H9 (cell line): ENCODE data around the gene METTL26. TPM values are rescaled to one million over a fixed set of nuclear protein-coding genes. Genes with fewer than 3 reads are reported as not detected.

Experiments
- DNase-seq: peaks from one replicate; pipeline ENCODE4 v3.0.0-alpha.2; 2017
- H2AFZ ChIP-seq: one replicate; pipeline ENCODE4 v1.6.1; 2013; ENCODE audit warnings: mild to moderate bottlenecking, low read length, control low read depth, moderate library complexity
- H2AK5ac ChIP-seq: 2 replicates; pipeline ENCODE4 v1.6.1; 2013; ENCODE audit warnings: low read length, control low read depth, mixed read lengths; ENCODE audit not compliant: insufficient read length
- H2BK120ac ChIP-seq: one replicate; pipeline ENCODE4 v1.6.1; 2013; ENCODE audit warnings: low read depth, mild to moderate bottlenecking, low read length, control low read depth, inconsistent platforms; ENCODE audit not compliant: poor library complexity, severe bottlenecking
- H2BK12ac ChIP-seq: 2 replicates; pipeline ENCODE4 v1.6.1; 2013; ENCODE audit warnings: low read length, control low read depth, mixed read lengths, low read depth; ENCODE audit not compliant: insufficient read length
- H2BK15ac ChIP-seq: 2 replicates; pipeline ENCODE4 v1.6.1; 2013; ENCODE audit warnings: low read depth, low read length, control low read depth
- H2BK20ac ChIP-seq: one replicate; pipeline ENCODE4 v1.6.1; 2013; ENCODE audit warnings: low read depth, mild to moderate bottlenecking, low read length, control low read depth, inconsistent platforms; ENCODE audit not compliant: poor library complexity, severe bottlenecking
- H2BK5ac ChIP-seq: 2 replicates; pipeline ENCODE4 v1.6.1; 2013; ENCODE audit warnings: low read length, control low read depth, mixed read lengths; ENCODE audit not compliant: insufficient read length
- H3K14ac ChIP-seq: 2 replicates; pipeline ENCODE4 v1.6.1; 2013; ENCODE audit warnings: low read length, control low read depth; ENCODE audit not compliant: insufficient read depth
- H3K18ac ChIP-seq: 2 replicates; pipeline ENCODE4 v1.6.1; 2013; ENCODE audit warnings: low read depth, mild to moderate bottlenecking, mixed read lengths, low read length, control low read depth; ENCODE audit not compliant: insufficient read length
- H3K23ac ChIP-seq: 2 replicates; pipeline ENCODE4 v1.6.1; 2013; ENCODE audit warnings: low read length, control low read depth, mixed read lengths, low read depth; ENCODE audit not compliant: insufficient read length
- H3K23me2 ChIP-seq: 2 replicates; pipeline ENCODE4 v1.6.1; 2013; ENCODE audit warnings: low read depth, mild to moderate bottlenecking, mixed read lengths, low read length, control low read depth; ENCODE audit not compliant: insufficient read length, poor library complexity, severe bottlenecking
- H3K27ac ChIP-seq: 2 replicates; pipeline ENCODE4 v1.5.1; 2013; ENCODE audit warnings: low read length, control low read depth, mixed read lengths, low read depth; ENCODE audit not compliant: insufficient read length
- H3K27me3 ChIP-seq: 2 replicates; pipeline ENCODE4 v1.6.1; 2013; ENCODE audit warnings: low read length, control low read depth, inconsistent platforms; ENCODE audit not compliant: insufficient read depth
- H3K4ac ChIP-seq: 2 replicates; pipeline ENCODE4 v1.6.1; 2013; ENCODE audit warnings: low read depth, mild to moderate bottlenecking, control low read depth, inconsistent platforms, low read length, moderate library complexity
- H3K4me1 ChIP-seq: 2 replicates; pipeline ENCODE4 v1.6.1; 2013; ENCODE audit warnings: low read length, control low read depth, inconsistent platforms; ENCODE audit not compliant: insufficient read depth
- H3K4me2 ChIP-seq: 2 replicates; pipeline ENCODE4 v1.6.1; 2013; ENCODE audit warnings: low read length, control low read depth, mixed read lengths; ENCODE audit not compliant: insufficient read length, insufficient read depth
- H3K56ac ChIP-seq: 2 replicates; pipeline ENCODE4 v1.6.1; 2013; ENCODE audit warnings: low read depth, mild to moderate bottlenecking, mixed read lengths, low read length, control low read depth; ENCODE audit not compliant: insufficient read length
- H3K79me1 ChIP-seq: 2 replicates; pipeline ENCODE4 v1.6.1; 2013; ENCODE audit warnings: low read depth, mild to moderate bottlenecking, moderate library complexity, low read length, control low read depth, inconsistent platforms; ENCODE audit not compliant: insufficient read depth, poor library complexity, severe bottlenecking
- H3K79me2 ChIP-seq: 2 replicates; pipeline ENCODE4 v1.6.1; 2013; ENCODE audit warnings: low read length, control low read depth, inconsistent platforms; ENCODE audit not compliant: insufficient read depth
- H3K9ac ChIP-seq: 2 replicates; pipeline ENCODE4 v1.6.1; 2013; ENCODE audit warnings: low read length, control low read depth, mixed read lengths; ENCODE audit not compliant: insufficient read length; ENCODE audit errors: extremely low read depth
- H3K9me3 ChIP-seq: one replicate; pipeline ENCODE4 v1.6.1; 2013; ENCODE audit warnings: low read depth, low read length, inconsistent platforms; ENCODE audit not compliant: control insufficient read depth
- H3T11ph ChIP-seq: one replicate; pipeline ENCODE4 v1.6.1; 2013; ENCODE audit warnings: mild to moderate bottlenecking, low read length, control low read depth, inconsistent platforms
- H4K20me1 ChIP-seq: one replicate; pipeline ENCODE4 v1.6.1; 2013; ENCODE audit not compliant: control insufficient read depth, insufficient read length, insufficient read depth
- H4K5ac ChIP-seq: 2 replicates; pipeline ENCODE4 v1.6.1; 2013; ENCODE audit warnings: low read depth, mild to moderate bottlenecking, mixed read lengths, low read length, control low read depth; ENCODE audit not compliant: insufficient read length
- H4K8ac ChIP-seq: replicated peaks from 2 replicates; pipeline ENCODE4 v1.6.1; 2013; ENCODE audit warnings: low read length, control low read depth, mixed read lengths, low read depth; ENCODE audit not compliant: insufficient read length
- H4K91ac ChIP-seq: 2 replicates; pipeline ENCODE4 v1.6.1; 2013; ENCODE audit warnings: low read depth, mild to moderate bottlenecking, moderate library complexity, mixed read lengths, low read length, control low read depth; ENCODE audit not compliant: insufficient read length
- H3K27ac Mint-ChIP-seq, 3 experiments: 2 replicates in 2 of 3; 3 replicates in 1 of 3; pipeline ENCODE4 v1.8.0; 2020 to 2021; ENCODE audit warnings: mixed read lengths in 3 of 3, mild to moderate bottlenecking in 1 of 3, moderate library complexity in 1 of 3
- H3K27me3 Mint-ChIP-seq: 2 replicates; pipeline ENCODE4 v1.8.0; 2021; ENCODE audit warnings: low read depth, mild to moderate bottlenecking, moderate library complexity, mixed read lengths
- H3K36me3 Mint-ChIP-seq, 3 experiments: 2 replicates in 2 of 3; 3 replicates in 1 of 3; pipeline ENCODE4 v1.8.0; 2020 to 2021; ENCODE audit warnings: low read depth in 3 of 3, mixed read lengths in 3 of 3; ENCODE audit not compliant: insufficient read depth in 1 of 3
- H3K4me1 Mint-ChIP-seq, 2 experiments: 2 replicates each; pipeline ENCODE4 v1.8.0; 2020; ENCODE audit warnings: mixed read lengths in 2 of 2
- H3K4me3 Mint-ChIP-seq, 2 experiments: 2 replicates in 1 of 2; 3 replicates in 1 of 2; pipeline ENCODE4 v1.8.0; 2020 to 2021; ENCODE audit warnings: mild to moderate bottlenecking in 2 of 2, mixed read lengths in 2 of 2, moderate library complexity in 1 of 2
- H3K9me3 Mint-ChIP-seq, 2 experiments: 2 replicates in 1 of 2; 3 replicates in 1 of 2; pipeline ENCODE4 v1.8.0; 2020; ENCODE audit warnings: mild to moderate bottlenecking in 2 of 2, mixed read lengths in 2 of 2, moderate library complexity in 1 of 2
- CTCF ChIP-seq: fragments of 200-600 bp; sonication (generic); conservative IDR thresholded peaks from 3 replicates; pipeline ENCODE4 v1.8.0; 2021; ENCODE audit warnings: antibody characterized with exemption, mild to moderate bottlenecking
- WGBS: extraction: QIAGEN DNeasy Blood & Tissue Kit; methylation state at CpG from one replicate; pipeline ENCODE4 v1.1.7; 2013; ENCODE audit warnings: missing lambda C conversion rate, low lambda C conversion rate, mixed read lengths; ENCODE audit not compliant: insufficient read length; ENCODE audit errors: extremely low coverage; 5-methylcytosine and 5-hydroxymethylcytosine counted together
- total RNA-seq: library from RNA; stranded (reverse); gene quantifications from 2 replicates; pipeline ENCODE4 v1.2.1, GENCODE V29; 2021

METTL26 gene
- total RNA-seq, 1 experiment from 2014 or later = 108 TPM

- no peak for TF ChIP-seq CTCF
- Histone ChIP-seq H2BK20ac (no peak overlapping the region), H3K18ac (no peak overlapping the region), H3K79me2 (no peaks in the 10 kb centered on the region; the same call in 1 of the 2 replicates), H3K79me1 (no peaks in the 10 kb centered on the region), H2AK5ac (no peak overlapping the region), H2BK15ac (no peak overlapping the region), H3K27me3 (no peaks in the 10 kb centered on the region), H3K4ac (no peak overlapping the region), H2BK120ac (no peak overlapping the region), H3K9ac (no peak overlapping the region), H3K23me2 (peaks cover 6% of the 10 kb centered on the region), H3K23ac (no peak overlapping the region), H2BK12ac (no peak overlapping the region), H3K9me3 (no peaks in the 10 kb centered on the region), H4K8ac (no peak overlapping the region), H3T11ph (no peak overlapping the region), H3K4me2 (no peak overlapping the region), H3K4me1 (no peaks in the 10 kb centered on the region), H2AFZ (no peak overlapping the region), H4K20me1 (no peaks in the 10 kb centered on the region), H3K27ac (no peak overlapping the region), H4K5ac (no peak overlapping the region), H3K14ac (no peak overlapping the region), H2BK5ac (no peak overlapping the region), H3K56ac (no peak overlapping the region), H4K91ac (no peak overlapping the region)
- Mint-ChIP-seq H3K4me1 (peaks cover 9% of the 10 kb centered on the region in 2 experiments), H3K9me3 (no peaks in the 10 kb centered on the region), H3K27me3 (peaks cover 3% of the 10 kb centered on the region; the same call in 1 of the 2 replicates), H3K36me3 (peaks cover 11 to 27% (median 27%) of the 10 kb centered on the region in 3 experiments; a peak in 6 of 7 replicates), H3K4me3 (peak overlapping the region; percentile 37 to 65; a peak in 3 of 5 replicates), H3K27ac (no peak overlapping the region)
- DNase-seq = no peak
- no CpG with 5 or more reads among the region's 52 CpGs for WGBS
These were observed 34.6 kb upstream of the METTL26 start for GRCh38 chr16:670485-671352.
